ENCODE data around the gene DPYD.

DPYD gene

DNA sequence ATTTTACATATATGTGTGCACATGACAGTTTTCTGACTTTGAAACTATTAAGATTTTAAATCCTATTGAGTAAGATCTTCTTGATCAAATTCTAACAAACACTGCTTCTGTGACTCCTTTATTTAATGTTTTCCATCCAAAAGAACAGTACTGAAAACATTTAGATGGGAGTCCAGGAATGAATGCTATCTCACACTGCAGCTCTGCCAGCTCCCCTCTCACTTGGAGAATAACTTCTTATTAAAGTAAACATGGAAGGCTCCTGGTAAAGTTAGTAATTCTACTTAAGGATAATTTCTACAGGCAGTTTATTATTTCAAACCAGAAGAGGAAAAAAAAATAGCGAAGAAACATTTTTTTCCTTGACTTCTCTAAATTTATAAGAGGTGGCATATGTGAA lies 349.1 kb downstream of the DPYD start:
- H3K4me1 ChIP-seq: no peaks in the 10 kb centered on the region
- DNase-seq (ENCODE audit: low spot score in 2 of 2): no peak
- H3K9me3 ChIP-seq: no peaks in the 10 kb centered on the region
- no peaks in the 10 kb centered on the region for H3K27me3 ChIP-seq (ENCODE audit: low read depth)
- H3K4me3 ChIP-seq: no peak overlapping the region
- no peaks in the 10 kb centered on the region for H3K36me3 ChIP-seq (replicated peaks)
- in situ Hi-C loops (cut with MboI; ENCODE audit: low sequenced_read_pairs): no loop called here

DNA sequence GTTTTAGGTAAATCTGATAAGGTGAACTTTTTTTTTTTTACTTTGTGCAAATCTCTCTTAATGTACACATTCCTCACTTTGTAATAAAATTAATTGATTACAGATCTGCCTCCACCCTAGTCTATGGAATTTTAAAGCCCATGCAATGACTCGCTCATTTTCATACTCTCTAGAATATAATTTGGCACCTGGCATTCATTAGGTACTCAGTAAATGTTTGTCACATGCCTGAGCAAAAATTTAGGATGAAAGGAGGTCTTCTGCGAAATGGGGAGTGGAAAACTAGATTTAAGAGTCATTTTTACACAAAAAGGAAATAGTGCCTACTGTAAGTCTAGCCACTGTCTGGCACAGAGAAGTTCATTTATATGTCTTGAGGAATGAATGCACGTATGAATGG lies 350.1 kb downstream of the DPYD start:
- in situ Hi-C loops (cut with MboI; ENCODE audit: low sequenced_read_pairs): no loop called here
- H3K9me3 ChIP-seq: no peaks in the 10 kb centered on the region
- H3K27me3 ChIP-seq (ENCODE audit: low read depth): peaks cover 5% of the 10 kb centered on the region; the same call in 1 of the 2 replicates
- no peaks in the 10 kb centered on the region for H3K4me1 ChIP-seq
- no peak overlapping the region for H3K4me3 ChIP-seq
- DNase-seq (ENCODE audit: low spot score in 2 of 2): no peak
- H3K36me3 ChIP-seq (replicated peaks): no peaks in the 10 kb centered on the region

DNA sequence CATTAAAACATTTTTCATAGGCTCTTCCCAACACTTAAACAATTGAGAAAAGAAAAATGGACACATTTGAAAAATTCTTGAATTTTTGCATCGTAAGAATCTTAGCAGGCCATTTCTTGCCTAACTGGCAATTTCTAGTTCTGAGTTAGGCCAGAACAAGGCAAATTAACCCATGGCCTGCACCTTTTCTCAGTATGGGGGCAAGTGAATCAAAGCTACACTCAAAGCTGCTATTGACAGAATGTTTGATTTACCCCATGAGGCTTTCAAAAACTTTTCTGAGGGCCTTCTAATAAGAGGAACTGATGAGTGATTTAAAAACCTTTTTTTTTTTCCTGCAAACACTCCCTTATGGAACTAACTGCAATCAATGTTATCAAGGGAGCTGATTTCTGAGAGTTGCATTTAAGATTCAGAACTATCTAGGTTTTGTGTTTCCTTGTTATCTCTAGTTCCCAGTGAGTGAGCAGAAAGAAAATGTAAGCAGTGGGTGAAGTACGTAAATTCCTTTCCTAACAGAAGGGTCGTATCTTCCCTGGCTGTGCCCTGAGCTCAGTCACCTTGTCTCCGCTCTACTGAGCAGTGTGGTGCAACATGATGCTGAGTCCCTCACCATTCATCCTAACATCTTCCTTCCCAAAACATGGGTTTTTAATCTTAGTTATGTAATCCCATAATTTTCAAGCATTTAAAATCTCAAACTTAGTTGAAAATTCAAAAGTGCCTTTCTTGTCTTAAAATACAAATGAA lies 353.7 kb downstream of the DPYD start:
- no peak for DNase-seq (ENCODE audit: low spot score in 2 of 2)
- H3K4me1 ChIP-seq: no peaks in the 10 kb centered on the region
- H3K4me3 ChIP-seq: no peak overlapping the region
- no peaks in the 10 kb centered on the region for H3K9me3 ChIP-seq
- no peaks in the 10 kb centered on the region for H3K36me3 ChIP-seq (replicated peaks)
- peaks cover 11% of the 10 kb centered on the region; the same call in 1 of the 2 replicates for H3K27me3 ChIP-seq (ENCODE audit: low read depth)
- in situ Hi-C loops (cut with MboI; ENCODE audit: low sequenced_read_pairs): no loop called here

DNA sequence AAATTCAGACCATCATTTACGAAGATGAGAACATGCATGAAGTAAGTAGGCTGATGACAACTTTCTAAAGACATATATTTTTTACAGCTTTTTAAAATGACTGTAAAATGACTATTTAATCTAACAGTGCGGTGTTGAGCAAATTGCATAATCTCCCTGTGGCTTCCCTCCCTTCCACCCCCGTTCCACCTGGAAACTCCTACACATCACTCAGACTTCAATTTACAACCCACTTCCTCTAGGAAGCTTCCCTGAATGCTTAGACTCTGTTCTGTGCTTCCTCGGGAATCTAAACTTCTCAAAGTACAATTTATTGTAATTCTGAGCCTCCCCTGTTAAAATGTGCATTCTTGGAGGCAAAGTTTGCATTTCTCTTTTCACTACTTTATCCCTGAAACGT lies 354.9 kb downstream of the DPYD start:
- H3K36me3 ChIP-seq (replicated peaks): no peaks in the 10 kb centered on the region
- H3K9me3 ChIP-seq: no peaks in the 10 kb centered on the region
- no peak overlapping the region for H3K4me3 ChIP-seq
- H3K4me1 ChIP-seq: no peaks in the 10 kb centered on the region
- in situ Hi-C loops (cut with MboI; ENCODE audit: low sequenced_read_pairs): no loop called here
- peaks cover 11% of the 10 kb centered on the region; the same call in 1 of the 2 replicates for H3K27me3 ChIP-seq (ENCODE audit: low read depth)
- no peak for DNase-seq (ENCODE audit: low spot score in 2 of 2)

DNA sequence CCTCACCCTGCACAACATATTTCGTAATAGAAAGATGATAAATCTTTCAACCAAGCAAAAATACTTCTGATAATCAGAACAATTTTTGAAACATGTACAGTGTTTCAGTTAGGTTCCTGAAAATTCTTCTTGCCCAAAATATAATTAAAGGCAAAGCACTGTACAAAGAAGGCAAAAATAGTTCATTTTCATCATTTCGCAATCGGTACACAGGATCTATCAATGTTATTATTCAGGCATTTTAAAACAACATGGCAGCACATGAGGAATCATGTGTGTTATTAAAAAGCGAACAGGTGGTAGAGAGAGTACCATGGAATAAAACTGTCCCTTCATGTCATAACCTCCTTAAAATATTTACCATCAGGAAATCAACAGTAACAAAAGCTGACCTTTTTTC lies 356.9 kb downstream of the DPYD start:
- no peak for DNase-seq (ENCODE audit: low spot score in 2 of 2)
- no peak overlapping the region for H3K4me3 ChIP-seq
- H3K9me3 ChIP-seq: no peaks in the 10 kb centered on the region
- H3K36me3 ChIP-seq (replicated peaks): no peaks in the 10 kb centered on the region
- peaks cover 11% of the 10 kb centered on the region; the same call in 1 of the 2 replicates for H3K27me3 ChIP-seq (ENCODE audit: low read depth)
- no peaks in the 10 kb centered on the region for H3K4me1 ChIP-seq
- in situ Hi-C loops (cut with MboI; ENCODE audit: low sequenced_read_pairs): no loop called here

DNA sequence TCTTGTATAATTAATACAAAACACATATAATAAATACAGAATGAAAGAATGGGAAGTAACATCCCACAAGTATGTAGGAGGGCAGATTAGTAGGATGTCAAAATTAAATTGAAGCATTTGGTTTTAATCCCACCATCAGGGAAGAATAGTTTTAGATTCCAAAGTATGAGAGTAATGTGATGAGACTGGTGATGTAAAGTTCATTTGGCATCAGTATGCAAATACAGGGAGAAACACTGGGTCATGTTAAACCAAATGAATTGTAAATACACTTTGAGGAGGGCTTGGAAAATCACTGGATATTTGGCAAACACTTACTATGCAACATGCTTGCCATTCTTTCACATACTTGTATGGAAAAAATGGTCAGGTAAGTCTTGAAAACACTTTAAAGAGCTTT lies 358.8 kb downstream of the DPYD start:
- no peak for DNase-seq (ENCODE audit: low spot score in 2 of 2)
- in situ Hi-C loops (cut with MboI; ENCODE audit: low sequenced_read_pairs): no loop called here
- Histone ChIP-seq H3K27me3 (ENCODE audit: low read depth) (peaks cover 11% of the 10 kb centered on the region; the same call in 1 of the 2 replicates), H3K4me3 (no peak overlapping the region), H3K36me3 (replicated peaks) (no peaks in the 10 kb centered on the region), H3K9me3 (no peaks in the 10 kb centered on the region), H3K4me1 (no peaks in the 10 kb centered on the region)

DNA sequence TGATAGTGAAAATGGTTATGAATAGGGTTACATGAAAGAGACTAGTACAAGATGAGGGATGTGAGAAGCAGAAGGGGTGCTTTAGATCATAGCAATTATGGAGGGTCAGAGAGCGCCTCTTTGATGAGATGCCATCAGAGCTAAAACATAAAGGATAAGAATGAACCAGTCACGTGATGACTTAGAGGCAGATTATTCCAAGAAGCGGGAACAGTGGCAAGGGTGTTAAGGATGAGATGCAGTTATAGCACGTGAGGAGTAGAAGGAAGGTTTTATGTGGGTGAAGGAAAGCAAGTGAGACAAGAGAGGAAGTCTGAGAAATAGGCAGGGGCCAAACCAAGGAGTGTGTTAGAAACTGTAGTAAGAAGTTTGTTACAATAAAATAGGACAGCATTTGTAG lies 360.1 kb downstream of the DPYD start:
- Histone ChIP-seq H3K27me3 (ENCODE audit: low read depth) (peaks cover 6% of the 10 kb centered on the region; the same call in 1 of the 2 replicates), H3K4me1 (no peaks in the 10 kb centered on the region), H3K4me3 (no peak overlapping the region), H3K36me3 (replicated peaks) (no peaks in the 10 kb centered on the region), H3K9me3 (no peaks in the 10 kb centered on the region)
- no peak for DNase-seq (ENCODE audit: low spot score in 2 of 2)
- in situ Hi-C loops (cut with MboI; ENCODE audit: low sequenced_read_pairs): no loop called here

DNA sequence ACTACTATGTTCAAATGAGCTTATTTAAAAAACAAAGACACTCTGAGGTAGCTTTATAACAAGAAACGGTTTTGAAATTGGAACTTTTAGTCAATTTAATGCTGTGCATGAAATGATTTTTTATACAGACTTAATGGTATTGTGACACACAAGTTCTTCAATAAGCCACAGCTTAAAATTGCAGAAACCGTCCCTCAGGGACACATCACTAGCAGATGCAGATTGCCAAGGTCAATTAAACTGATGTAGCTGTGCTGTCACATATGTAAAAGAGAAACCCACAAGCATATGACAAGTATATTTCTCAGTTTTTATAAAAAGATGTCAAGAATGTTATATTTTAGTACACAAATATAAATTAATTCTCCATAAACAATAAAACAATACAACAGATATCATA lies 366.9 kb downstream of the DPYD start:
- Histone ChIP-seq H3K4me3 (no peak overlapping the region), H3K36me3 (replicated peaks) (no peaks in the 10 kb centered on the region), H3K4me1 (no peaks in the 10 kb centered on the region), H3K27me3 (ENCODE audit: low read depth) (no peaks in the 10 kb centered on the region), H3K9me3 (no peaks in the 10 kb centered on the region)
- no peak for DNase-seq (ENCODE audit: low spot score in 2 of 2)
- in situ Hi-C loops (cut with MboI; ENCODE audit: low sequenced_read_pairs): no loop called here

DNA sequence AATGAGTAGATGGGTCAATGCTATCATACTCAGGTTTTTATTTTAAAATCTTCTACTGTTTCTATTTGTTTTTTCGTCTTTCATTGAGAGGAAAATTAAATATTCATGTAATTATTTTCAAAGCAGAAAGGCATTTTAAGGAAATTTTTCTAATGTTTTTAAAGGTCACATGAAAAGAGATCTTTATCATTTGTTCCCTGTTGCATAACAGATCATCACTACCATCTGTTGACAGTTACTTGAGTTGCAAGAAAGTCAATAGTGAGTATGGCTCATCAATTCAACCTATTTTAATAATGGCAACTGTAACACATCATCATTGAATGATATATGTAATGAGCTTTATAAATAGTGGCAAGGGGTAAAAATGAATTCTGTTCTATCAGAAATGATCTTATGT lies 369.7 kb downstream of the DPYD start:
- no peaks in the 10 kb centered on the region for H3K36me3 ChIP-seq (replicated peaks)
- DNase-seq (ENCODE audit: low spot score in 2 of 2): no peak
- H3K9me3 ChIP-seq: no peaks in the 10 kb centered on the region
- in situ Hi-C loops (cut with MboI; ENCODE audit: low sequenced_read_pairs): no loop called here
- H3K4me3 ChIP-seq: no peak overlapping the region
- H3K4me1 ChIP-seq: no peaks in the 10 kb centered on the region
- H3K27me3 ChIP-seq (ENCODE audit: low read depth): no peaks in the 10 kb centered on the region

DNA sequence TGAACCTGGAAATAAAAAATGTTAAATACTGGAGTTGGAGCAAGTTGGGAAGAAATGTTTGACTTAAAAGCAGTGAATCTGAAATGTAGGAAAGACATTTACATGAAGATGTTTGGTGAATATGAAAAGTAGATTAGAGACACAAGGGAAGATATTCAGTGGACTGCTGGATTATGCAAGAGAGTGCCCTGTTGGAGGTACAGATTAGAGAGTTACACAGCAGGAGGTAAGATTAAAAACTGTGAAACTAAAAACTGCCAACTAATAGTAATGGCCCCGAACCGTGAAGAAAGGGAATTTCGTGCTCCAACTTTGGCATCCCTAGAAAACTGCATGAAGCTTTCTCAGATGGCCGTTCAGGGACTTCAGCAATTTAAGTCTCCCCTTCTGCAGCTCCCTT lies 375.4 kb downstream of the DPYD start:
- no peaks in the 10 kb centered on the region for H3K36me3 ChIP-seq (replicated peaks)
- H3K4me3 ChIP-seq: no peak overlapping the region
- in situ Hi-C loops (cut with MboI; ENCODE audit: low sequenced_read_pairs): no loop called here
- no peak for DNase-seq (ENCODE audit: low spot score in 2 of 2)
- H3K9me3 ChIP-seq: no peaks in the 10 kb centered on the region
- H3K4me1 ChIP-seq: no peaks in the 10 kb centered on the region
- no peaks in the 10 kb centered on the region; the same call in 1 of the 2 replicates for H3K27me3 ChIP-seq (ENCODE audit: low read depth)

DNA sequence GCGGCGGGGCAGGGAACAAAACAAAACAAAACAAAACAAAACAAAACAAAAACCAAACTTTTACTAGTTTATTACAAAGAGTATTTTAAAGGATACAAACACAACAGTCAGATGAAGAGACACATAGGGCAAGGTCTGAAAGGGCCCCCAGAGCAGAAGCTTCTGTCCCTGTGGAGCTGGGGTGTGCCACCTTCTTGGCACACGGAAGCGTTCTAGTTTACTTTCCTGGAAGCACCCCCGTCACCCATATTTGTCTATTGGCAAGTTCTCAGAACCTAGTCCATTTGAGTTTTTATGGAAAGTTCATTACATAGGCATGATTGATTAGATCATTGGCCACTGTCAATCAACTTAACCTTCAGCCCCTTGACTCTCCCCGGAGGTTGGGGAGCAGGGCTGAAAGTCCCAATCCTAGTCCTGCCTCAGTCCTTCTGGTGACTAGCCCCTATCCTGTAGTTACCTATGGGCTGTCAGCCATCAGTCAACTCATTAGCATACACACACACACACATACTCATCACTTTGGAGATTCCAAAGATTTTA lies 380.4 kb downstream of the DPYD start:
- Histone ChIP-seq H3K36me3 (replicated peaks) (no peaks in the 10 kb centered on the region), H3K4me1 (no peaks in the 10 kb centered on the region), H3K27me3 (ENCODE audit: low read depth) (no peaks in the 10 kb centered on the region; the same call in 1 of the 2 replicates), H3K9me3 (no peaks in the 10 kb centered on the region), H3K4me3 (no peak overlapping the region)
- no peak for DNase-seq (ENCODE audit: low spot score in 2 of 2)
- in situ Hi-C loops (cut with MboI; ENCODE audit: low sequenced_read_pairs): no loop called here

DNA sequence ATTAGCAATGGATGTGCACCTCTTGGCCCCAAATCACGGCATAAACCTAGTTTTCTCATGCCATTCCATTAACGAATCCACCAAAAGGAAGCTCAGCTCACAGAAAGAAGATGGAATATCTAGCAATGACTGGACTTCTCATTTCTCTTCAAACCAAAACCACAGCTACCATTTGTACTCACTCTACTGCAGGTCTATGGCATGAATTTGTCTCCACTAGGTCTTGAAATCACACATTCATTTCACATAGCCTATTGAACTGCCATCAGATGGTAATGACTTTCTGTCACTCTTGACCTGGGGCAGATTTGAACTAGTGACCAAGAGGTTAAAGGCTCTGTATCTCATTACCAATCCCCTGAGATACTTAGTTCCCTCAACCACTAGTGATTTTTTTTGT lies 382.7 kb downstream of the DPYD start:
- in situ Hi-C loops (cut with MboI; ENCODE audit: low sequenced_read_pairs): no loop called here
- Histone ChIP-seq H3K27me3 (ENCODE audit: low read depth) (no peaks in the 10 kb centered on the region; the same call in 1 of the 2 replicates), H3K4me3 (no peak overlapping the region)

DNA sequence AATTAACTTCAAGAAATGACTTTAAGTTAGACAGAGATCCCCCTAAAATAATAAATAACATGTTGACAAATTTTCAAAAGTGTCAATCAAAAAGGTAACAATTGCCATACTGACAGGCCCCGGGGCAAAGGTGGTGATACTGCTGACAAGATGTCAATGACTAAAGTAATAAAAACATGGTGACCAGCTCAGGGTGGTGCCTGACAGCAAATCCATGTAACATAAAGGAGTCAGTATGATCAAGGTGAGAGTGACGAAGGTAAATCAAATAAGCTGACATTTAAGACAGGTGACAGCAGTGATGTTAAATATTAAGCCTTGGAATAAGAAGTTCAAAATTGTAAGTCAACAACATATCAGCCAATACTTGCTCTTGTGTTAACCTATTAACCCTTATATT lies 387.5 kb downstream of the DPYD start:
- H3K9me3 ChIP-seq: no peaks in the 10 kb centered on the region
- no peaks in the 10 kb centered on the region; the same call in 1 of the 2 replicates for H3K27me3 ChIP-seq (ENCODE audit: low read depth)
- no peaks in the 10 kb centered on the region for H3K4me1 ChIP-seq
- DNase-seq (ENCODE audit: low spot score in 2 of 2): no peak
- no peaks in the 10 kb centered on the region for H3K36me3 ChIP-seq (replicated peaks)
- in situ Hi-C loops (cut with MboI; ENCODE audit: low sequenced_read_pairs): no loop called here
- H3K4me3 ChIP-seq: no peak overlapping the region

More for the DNA sequence above, 382.7 kb downstream of the DPYD start:
- H3K36me3 ChIP-seq (replicated peaks): no peaks in the 10 kb centered on the region
- H3K9me3 ChIP-seq: no peaks in the 10 kb centered on the region
- no peaks in the 10 kb centered on the region for H3K4me1 ChIP-seq
- no peak for DNase-seq (ENCODE audit: low spot score in 2 of 2)

DNA sequence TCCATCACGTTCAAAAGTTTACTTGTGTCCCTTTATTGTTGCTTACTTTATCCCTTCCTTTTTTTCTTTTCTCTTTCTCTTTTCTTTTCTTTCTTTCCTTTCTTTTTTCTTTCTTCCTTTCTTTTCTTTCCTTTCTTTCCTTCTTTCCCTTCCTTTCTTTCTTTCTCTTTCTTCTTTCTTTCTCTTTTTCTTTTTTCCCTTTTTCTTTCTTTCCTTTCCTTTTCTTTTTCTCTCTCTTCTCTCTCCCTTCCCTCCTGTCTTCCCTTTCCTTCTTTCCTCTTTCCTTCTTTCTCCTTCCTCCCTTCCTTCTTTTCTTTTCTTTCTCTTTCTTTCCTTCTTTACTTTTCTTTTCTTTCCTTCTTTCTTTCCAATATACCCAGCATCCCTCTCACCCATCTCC lies 391.2 kb downstream of the DPYD start:
- in situ Hi-C loops (cut with MboI; ENCODE audit: low sequenced_read_pairs): no loop called here
- H3K36me3 ChIP-seq (replicated peaks): no peaks in the 10 kb centered on the region
- H3K27me3 ChIP-seq (ENCODE audit: low read depth): no peaks in the 10 kb centered on the region
- no peaks in the 10 kb centered on the region for H3K9me3 ChIP-seq
- no peak overlapping the region for H3K4me3 ChIP-seq
- H3K4me1 ChIP-seq: no peaks in the 10 kb centered on the region
- no peak for DNase-seq (ENCODE audit: low spot score in 2 of 2)
